NB4 (cell line): ENCODE results near the gene RELA.

ENCODE experiments used
- CTCF ChIP-seq: IDR thresholded peaks from one replicate; pipeline ENCODE4 v1.5.1; 2012; ENCODE audit warnings: low read depth, low read length
- MYC ChIP-seq: IDR thresholded peaks from 2 replicates; pipeline ENCODE4 v1.6.1; 2011; ENCODE audit warnings: low read depth, low read length
- POLR2A ChIP-seq: IDR thresholded peaks from 2 replicates; pipeline ENCODE4 v1.6.1; 2011; ENCODE audit warnings: mild to moderate bottlenecking; ENCODE audit not compliant: insufficient read length; ENCODE audit errors: extremely low read depth

DNA sequence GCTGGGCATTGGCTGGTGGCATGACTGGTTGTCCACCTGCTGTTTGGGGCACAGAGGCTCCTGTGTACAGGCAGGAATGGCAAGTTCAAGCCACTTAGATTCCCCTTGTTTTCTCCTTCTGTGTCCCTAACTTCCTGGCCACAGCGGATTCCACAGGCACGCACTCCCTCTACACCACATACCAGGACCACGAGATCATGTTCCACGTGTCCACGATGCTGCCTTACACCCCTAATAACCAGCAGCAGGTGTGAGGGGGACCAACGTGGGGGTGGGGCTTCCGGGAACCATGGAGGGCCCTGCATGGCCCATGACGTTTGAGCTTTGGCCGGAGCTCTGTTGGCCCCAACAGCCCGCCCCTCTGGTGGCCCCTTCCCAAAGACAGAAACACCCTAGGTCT is 17.0 kb downstream of the RELA start:
- TF ChIP-seq POLR2A (no peak), CTCF (no peak), MYC (no peak)
